GM12873 (cell line): ENCODE measurements around the gene MRM2.

ENCODE experiments used
- TF ChIP-seq, protein P1 (sequence below): IDR thresholded peaks from 2 replicates; pipeline ENCODE4 v1.5.1; 2012; ENCODE audit warnings: low read depth, mild to moderate bottlenecking, moderate library complexity, low read length, control low read depth; ENCODE audit not compliant: insufficient read depth; ENCODE audit errors: missing control alignments

The MRM2 gene

DNA sequence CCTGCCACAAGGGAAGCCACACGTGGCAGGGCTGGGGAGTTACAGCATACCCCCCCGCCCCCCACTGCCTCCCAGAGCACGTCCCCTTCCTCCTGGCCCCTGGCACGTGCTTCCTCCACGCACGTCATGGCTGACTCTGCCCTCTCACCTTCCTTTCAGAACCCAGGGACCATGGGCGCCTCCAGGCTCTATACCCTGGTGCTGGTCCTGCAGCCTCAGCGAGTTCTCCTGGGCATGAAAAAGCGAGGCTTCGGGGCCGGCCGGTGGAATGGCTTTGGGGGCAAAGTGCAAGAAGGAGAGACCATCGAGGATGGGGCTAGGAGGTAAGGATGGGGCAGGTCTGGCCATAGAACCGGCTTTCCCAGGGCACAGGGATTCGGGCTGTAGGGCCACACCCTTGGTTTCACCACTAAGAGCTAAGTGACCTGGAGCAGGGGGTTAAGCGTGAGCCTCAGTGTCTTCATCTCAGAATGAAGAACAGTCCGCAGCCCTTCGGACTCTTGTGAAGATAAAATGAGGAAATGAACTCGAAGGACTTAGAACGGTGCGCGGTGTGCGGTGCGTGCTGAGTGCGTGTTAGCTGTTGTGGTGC is 2.5 kb upstream of the MRM2 start:
- TF ChIP-seq, protein P1, sequence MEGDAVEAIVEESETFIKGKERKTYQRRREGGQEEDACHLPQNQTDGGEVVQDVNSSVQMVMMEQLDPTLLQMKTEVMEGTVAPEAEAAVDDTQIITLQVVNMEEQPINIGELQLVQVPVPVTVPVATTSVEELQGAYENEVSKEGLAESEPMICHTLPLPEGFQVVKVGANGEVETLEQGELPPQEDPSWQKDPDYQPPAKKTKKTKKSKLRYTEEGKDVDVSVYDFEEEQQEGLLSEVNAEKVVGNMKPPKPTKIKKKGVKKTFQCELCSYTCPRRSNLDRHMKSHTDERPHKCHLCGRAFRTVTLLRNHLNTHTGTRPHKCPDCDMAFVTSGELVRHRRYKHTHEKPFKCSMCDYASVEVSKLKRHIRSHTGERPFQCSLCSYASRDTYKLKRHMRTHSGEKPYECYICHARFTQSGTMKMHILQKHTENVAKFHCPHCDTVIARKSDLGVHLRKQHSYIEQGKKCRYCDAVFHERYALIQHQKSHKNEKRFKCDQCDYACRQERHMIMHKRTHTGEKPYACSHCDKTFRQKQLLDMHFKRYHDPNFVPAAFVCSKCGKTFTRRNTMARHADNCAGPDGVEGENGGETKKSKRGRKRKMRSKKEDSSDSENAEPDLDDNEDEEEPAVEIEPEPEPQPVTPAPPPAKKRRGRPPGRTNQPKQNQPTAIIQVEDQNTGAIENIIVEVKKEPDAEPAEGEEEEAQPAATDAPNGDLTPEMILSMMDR, result no peak

DNA sequence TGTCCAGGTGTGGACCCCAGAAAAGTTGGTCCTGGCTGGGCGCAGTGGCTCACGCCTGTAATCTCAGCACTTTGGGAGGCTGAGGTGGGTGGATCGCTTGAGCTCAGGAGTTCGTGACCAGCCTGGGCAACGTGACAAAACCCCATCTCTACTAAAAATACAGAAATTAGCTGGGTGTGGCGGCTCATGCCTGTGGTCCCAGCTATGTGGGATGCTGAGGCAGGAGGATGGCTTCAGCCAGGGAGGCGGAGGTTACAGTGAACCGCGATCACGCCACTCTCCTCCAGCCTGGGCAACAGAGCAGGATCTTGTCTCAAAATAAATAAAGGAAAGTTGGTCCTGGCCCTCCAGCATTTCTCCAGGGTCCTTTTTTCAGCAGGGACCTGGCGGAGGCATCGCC is 1.5 kb upstream of the MRM2 start:
- TF ChIP-seq, protein P1, result no peak

DNA sequence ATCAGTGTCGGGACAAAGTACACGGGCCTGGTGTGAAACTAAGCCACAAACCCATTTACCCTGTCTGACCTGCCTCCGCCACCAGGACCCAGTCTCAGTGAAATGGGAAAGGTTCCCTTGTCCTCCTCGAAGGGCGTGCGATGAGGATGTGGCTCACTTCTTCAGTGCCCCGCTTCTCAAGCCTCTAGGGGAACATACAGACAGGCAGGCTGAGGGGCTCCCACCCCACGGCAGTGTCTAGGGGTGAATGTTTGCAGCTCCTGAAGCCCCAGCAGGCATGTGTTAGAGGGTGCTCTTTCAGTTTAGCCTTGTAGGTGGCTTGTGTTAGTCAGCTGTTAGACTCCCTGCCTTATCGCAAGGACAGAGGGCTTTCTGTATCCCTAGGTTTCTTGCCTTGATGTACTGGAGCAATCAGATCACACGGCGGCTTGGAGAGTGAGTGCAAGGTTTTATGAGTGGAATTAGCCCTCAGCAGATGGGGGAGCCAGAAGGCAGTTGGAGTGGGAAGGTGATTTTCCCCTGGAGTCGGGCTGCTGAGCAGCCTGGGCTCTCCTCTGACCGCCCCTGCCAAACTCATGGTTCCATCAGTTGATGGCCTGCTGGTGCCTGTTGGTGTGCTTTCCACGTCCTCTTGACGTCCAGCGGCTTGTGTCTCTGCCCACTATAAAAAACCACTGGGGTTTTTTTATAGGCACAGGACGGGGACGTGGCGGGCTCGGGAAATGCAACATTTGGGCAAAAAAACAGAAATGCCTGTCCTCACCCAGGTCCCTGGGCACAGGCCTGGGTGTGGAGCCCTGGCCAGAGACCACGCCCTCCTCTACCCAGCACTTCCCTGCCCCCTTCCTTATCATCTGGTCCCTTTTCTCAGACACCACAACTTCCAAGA is 780 bp upstream of the MRM2 start:
- TF ChIP-seq, protein P1, result no peak

DNA sequence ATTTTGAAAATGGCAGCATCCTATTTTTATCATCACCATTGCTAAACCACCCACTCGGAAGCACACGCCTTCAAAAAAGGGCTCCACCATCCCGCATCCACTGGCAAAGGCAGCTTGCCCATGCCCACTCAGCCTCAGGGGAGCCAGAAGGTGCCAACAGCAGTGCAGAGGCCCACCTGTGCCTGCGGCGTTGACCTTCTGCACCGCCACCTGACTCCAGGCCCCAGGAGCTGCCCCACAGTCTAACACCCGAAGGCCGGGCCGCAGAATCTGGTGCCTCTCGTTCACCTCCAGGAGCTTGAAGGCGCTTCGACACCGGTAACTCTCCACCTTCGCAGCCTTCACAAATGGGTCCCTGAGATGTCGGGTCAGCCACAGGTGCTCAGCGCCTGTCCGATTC is 2.8 kb downstream of the MRM2 start:
- TF ChIP-seq, protein P1, result no peak

DNA sequence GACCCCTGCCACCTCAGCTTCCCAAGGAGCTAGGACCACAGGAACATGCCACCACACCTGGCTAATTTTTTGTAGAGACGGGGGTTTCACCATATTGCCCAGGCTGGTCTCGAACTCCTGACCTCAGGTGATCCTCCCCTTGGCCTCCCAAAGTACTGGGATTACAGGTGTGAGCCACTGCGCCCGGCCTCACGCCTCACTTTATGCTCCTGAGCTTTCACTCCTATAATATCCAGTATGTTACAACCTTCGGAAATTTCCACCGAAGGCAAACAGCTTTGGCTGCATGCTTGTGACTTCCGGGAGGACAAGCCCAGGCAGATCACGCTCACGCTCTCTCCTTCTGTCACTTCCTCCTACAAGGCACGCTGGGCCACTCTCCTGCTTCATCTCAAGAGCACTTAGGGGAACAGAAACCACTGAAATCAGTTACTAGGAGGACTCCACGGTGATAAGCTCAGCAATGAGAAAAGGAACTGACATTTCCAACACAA is 4.8 kb downstream of the MRM2 start:
- TF ChIP-seq, protein P1, result no peak

DNA sequence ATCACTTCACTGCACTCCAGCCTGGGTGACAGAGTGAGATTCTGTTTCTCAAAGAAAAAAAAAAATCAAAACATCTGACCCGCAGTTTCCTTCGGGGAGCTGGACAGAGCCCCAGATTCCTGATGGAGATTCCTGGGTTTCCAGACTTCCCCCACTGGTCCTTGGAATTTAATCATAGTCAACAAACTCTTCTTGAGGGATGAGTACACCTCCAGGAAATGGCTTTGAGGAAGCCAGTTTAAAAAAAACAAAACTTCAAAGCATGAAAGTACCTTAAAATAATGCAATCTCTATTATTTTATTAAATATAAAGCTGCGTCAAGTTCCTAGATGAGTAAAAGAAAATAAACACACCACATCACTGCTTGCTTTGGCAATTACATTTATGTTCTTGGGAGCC is 8.1 kb downstream of the MRM2 start:
- TF ChIP-seq, protein P1, result no peak

DNA sequence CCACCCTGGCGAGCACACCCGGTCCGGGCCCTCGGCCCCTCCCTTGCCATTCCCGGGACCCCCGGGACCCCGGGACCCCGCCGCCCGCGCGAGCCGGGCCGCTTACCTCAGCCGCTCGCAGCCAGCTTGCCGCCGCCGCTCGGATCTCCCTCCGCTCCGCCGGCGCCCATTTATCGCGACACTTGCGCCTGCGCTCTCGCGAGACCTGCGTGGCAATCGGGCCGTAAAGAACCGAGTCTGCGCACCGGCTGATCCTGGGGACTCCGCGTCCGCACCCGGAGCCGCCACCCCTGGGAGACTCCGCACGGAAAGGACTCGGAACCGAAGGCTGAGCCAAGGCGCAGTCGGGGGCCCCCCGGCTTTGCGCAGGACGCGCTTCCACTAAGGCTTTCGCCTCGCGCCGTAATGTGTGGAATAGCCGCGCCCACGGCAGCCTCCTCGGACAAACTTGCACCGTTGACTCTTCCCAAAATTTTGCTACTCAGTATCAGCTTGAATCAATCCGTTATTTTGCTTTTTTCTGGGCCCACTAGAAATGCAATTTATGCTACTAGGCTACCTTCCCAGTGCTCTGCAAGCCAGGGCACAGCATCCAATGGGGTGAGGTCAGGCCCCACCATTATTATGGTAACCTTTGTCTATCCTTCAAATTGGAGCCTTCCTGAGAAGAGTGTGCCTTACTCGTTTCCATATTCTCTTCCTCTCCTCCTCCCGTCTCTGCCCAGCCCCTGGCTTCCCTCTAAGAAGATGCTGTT is 9.1 kb downstream of the MRM2 start, which contains the start of gene MAD1L1:
MAD1L1 (minus strand) TSS at position 180 of the 755 bp plus-strand sequence. CDS start 2,812 bp downstream, outside the sequence.
- TF ChIP-seq, protein P1, result no peak
